Endothelial cell of umbilical vein (primary cell): ENCODE data around the gene FOXO6. TPM values are rescaled to one million over a fixed set of nuclear protein-coding genes. Genes with fewer than 3 reads are reported as not detected.
A peak's percentile ranks its signal among the peaks of the same experiment; 100 is the strongest.

Experiments
- BruUV-seq: library from RNA; stranded (reverse); fragments of 400-500 nt; replicated peaks from 2 replicates; lab custom pipeline; 2021; lab: Mats Ljungman, UMichigan
- CTCF ChIA-PET: fragments of 300-600, 350-600 bp; sonication (Branson Sonifier 250); formaldehyde crosslinking; loops from one replicate; lab custom pipeline; 2021; ENCODE audit warnings: antibody characterized with exemption, inconsistent platforms; lab: Charles Lee
- POLR2A ChIA-PET: fragments of 300-600, 350-600 bp; sonication (Branson Sonifier 250); formaldehyde crosslinking; loops from one replicate; lab custom pipeline; 2021; ENCODE audit warnings: antibody characterized with exemption, inconsistent platforms; lab: Charles Lee
- DNase-seq: peaks from one replicate; pipeline ENCODE4 v3.0.0-alpha.2; 2011; ENCODE audit warnings: low read depth, low spot score
- FAIRE-seq: peaks from 2 replicates; lab custom pipeline; 2011; peaks lifted over from hg19 to GRCh38; lab: Jason Lieb, UNC
- H2AFZ ChIP-seq: 2 replicates; pipeline ENCODE4 v1.6.0; 2012; ENCODE audit warnings: low read depth, low read length, control low read depth, inconsistent platforms
- H3K27ac ChIP-seq: 2 replicates; pipeline ENCODE4 v1.5.1; 2011; ENCODE audit warnings: low read depth, mild to moderate bottlenecking, control low read depth, low read length, moderate library complexity; ENCODE audit not compliant: insufficient read depth
- H3K27me3 ChIP-seq, 2 experiments: 2 replicates each; pipeline versions ENCODE4 v1.6.0 to v1.6.1; 2011; ENCODE audit warnings: low read length in 2 of 2, mixed read lengths in 1 of 2; ENCODE audit not compliant: control insufficient read depth in 2 of 2, insufficient read depth in 2 of 2
- H3K36me3 ChIP-seq, 2 experiments: 2 replicates in 1 of 2; 3 replicates in 1 of 2; pipeline ENCODE4 v1.5.1; 2011; ENCODE audit warnings: low read length in 2 of 2, mild to moderate bottlenecking in 1 of 2, moderate library complexity in 1 of 2; ENCODE audit not compliant: control insufficient read depth in 2 of 2, insufficient read depth in 2 of 2; ENCODE audit errors: extremely low read depth in 1 of 2
- H3K4me1 ChIP-seq: 3 replicates; pipeline ENCODE4 v1.5.1; 2011; ENCODE audit warnings: mild to moderate bottlenecking, low read length; ENCODE audit not compliant: control insufficient read depth, insufficient read depth; ENCODE audit errors: extremely low read depth
- H3K4me2 ChIP-seq: 2 replicates; pipeline ENCODE4 v1.6.1; 2011; ENCODE audit warnings: low read length, control low read depth, mixed read lengths; ENCODE audit not compliant: insufficient read depth
- H3K4me3 ChIP-seq, 3 experiments: fragments of 200-600 bp in 1 of 3; sonication (generic), shearing (Covaris generic) in 1 of 3; replicated peaks in 1 of 3; 2 replicates each; pipeline ENCODE4 v1.5.1; 2011 to 2016; ENCODE audit warnings: control low read depth in 3 of 3, low read length in 3 of 3, mild to moderate bottlenecking in 2 of 3, inconsistent platforms in 1 of 3, low read depth in 1 of 3, moderate library complexity in 1 of 3; ENCODE audit not compliant: insufficient read depth in 1 of 3
- H3K79me2 ChIP-seq: 2 replicates; pipeline ENCODE4 v1.6.0; 2012; ENCODE audit warnings: low read length, inconsistent platforms; ENCODE audit not compliant: control insufficient read depth, insufficient read depth
- H3K9ac ChIP-seq: replicated peaks from 2 replicates; pipeline ENCODE3; 2011; ENCODE audit warnings: low read length, control low read depth; ENCODE audit not compliant: insufficient read depth; ENCODE audit errors: extremely low read depth
- H3K9me1 ChIP-seq: replicated peaks from 3 replicates; pipeline ENCODE4 v1.6.0; 2011; ENCODE audit warnings: mild to moderate bottlenecking, low read length; ENCODE audit not compliant: control insufficient read depth, insufficient read depth; ENCODE audit errors: extremely low read depth
- H3K9me3 ChIP-seq: replicated peaks from 2 replicates; pipeline ENCODE4 v1.5.1; 2012; ENCODE audit warnings: low read length, inconsistent platforms; ENCODE audit not compliant: control insufficient read depth, insufficient read depth
- H4K20me1 ChIP-seq: replicated peaks from 2 replicates; pipeline ENCODE3; 2011; ENCODE audit warnings: mild to moderate bottlenecking, low read length; ENCODE audit not compliant: control insufficient read depth, insufficient read depth; ENCODE audit errors: extremely low read depth
- GATA2 ChIP-seq: IDR thresholded peaks from 2 replicates; pipeline ENCODE4 v1.7.0; 2011; ENCODE audit warnings: low read depth, mild to moderate bottlenecking, moderate library complexity, mixed read lengths, low read length; ENCODE audit not compliant: insufficient read length, insufficient read depth
- MYC ChIP-seq: IDR thresholded peaks from one replicate; pipeline ENCODE4 v1.6.1; 2011; ENCODE audit warnings: mild to moderate bottlenecking, low read depth, low read length
- POLR2A ChIP-seq: IDR thresholded peaks from 2 replicates; pipeline ENCODE4 v1.6.1; 2012; ENCODE audit warnings: low read depth, mild to moderate bottlenecking, control low read depth, low read length
- dilution Hi-C: fragments of 300-500 bp; cut with MboI; formaldehyde crosslinking; loops from one replicate; pipeline ENCODE4 v1.15.0; 2019; ENCODE audit warnings: low sequenced_read_pairs; ENCODE audit not compliant: extremely low pct_ligation_motif_present
- intact Hi-C: fragments of 100-400 bp; cut with micrococcal nuclease; formaldehyde crosslinking; loops from one replicate; pipeline ENCODE4 v1.10.0; 2022
- polyA plus RNA-seq, 4 experiments: library from polyadenylated mRNA; depleted of rRNA in 3 of 4; stranded (reverse) in 3 of 4; unstranded in 1 of 4; fragments of >200 nt; gene quantifications; 2 replicates each; pipeline versions ENCODE4 v1.2.1 to v1.2.3, GENCODE V29; 2011 to 2012; ENCODE audit warnings: missing spikeins in 1 of 4
- total RNA-seq: library from RNA; stranded (reverse); gene quantifications from 2 replicates; pipeline ENCODE4 v1.2.3, GENCODE V29; 2021
- TF ChIP-seq, protein P1 (sequence below), 2 donors: IDR thresholded peaks; 1 replicate in 1 of 2; 2 replicates in 1 of 2; pipeline ENCODE4 v1.5.1; 2011; ENCODE audit warnings: low read length in 2 of 2, mild to moderate bottlenecking in 2 of 2, moderate library complexity in 2 of 2, control low read depth in 1 of 2, inconsistent platforms in 1 of 2, low read depth in 1 of 2; ENCODE audit not compliant: insufficient read depth in 1 of 2; ENCODE audit errors: extremely low read depth in 1 of 2
- TF ChIP-seq, protein P2 (sequence below): IDR thresholded peaks from 2 replicates; pipeline ENCODE4 v1.6.1; 2011; ENCODE audit not compliant: insufficient read depth, insufficient read length

The FOXO6 gene
- total and polyA plus RNA-seq, 2 donors (not counting 3 experiments of a cell fraction or from before 2014, with no cell fraction given) = 0.04 to 0.38 TPM

DNA sequence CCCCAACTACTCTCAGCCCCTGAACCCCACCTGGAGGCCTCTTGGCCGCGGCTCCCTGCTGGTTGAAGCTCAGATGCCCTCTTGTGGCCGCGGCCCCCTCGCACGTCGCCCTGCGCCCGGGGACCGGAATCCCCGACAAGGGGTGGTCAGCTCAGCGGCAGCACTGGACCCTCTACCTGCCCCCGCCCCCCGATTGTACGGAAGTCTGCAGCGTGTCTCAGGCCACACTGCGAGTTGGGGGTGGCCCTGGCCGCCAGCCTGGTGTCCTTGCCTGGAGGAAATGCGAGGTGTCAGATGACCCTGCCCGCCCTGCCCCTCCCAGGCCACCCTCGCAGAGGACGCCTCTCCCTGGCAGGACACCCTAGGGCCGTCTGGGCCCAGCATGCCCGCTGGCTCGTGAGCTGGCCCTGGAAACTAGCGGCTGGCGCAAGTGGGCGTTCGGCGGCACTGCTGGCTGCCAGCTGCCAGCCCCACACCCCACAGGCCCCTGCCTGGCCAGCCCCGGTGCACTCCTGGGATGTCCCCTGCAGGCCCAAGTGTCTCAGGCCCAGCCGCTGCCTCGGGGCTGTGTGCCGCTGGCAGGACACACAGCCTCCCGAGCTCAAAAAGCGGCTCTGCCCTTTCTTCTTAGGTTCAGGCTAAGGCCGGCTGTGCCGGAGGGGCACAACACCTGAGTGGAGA, 62.4 kb downstream of the FOXO6 start:
- DNase-seq (no peak), FAIRE-seq (no peak)
- Histone ChIP-seq H4K20me1 (no peaks in the 10 kb centered on the region), H3K4me3 (no peak overlapping the region), H3K9ac (no peak overlapping the region), H3K9me1 (no peaks in the 10 kb centered on the region), H3K4me1 (peaks cover 14% of the 10 kb centered on the region), H3K27me3 (no peaks in the 10 kb centered on the region), H3K4me2 (no peak overlapping the region), H3K27ac (no peak overlapping the region), H2AFZ (no peak overlapping the region), H3K9me3 (no peaks in the 10 kb centered on the region), H3K36me3 (no peaks in the 10 kb centered on the region), H3K79me2 (no peaks in the 10 kb centered on the region)
- TF ChIP-seq MYC (no peak), GATA2 (no peak), POLR2A (no peak)
- TF ChIP-seq, protein P1, sequence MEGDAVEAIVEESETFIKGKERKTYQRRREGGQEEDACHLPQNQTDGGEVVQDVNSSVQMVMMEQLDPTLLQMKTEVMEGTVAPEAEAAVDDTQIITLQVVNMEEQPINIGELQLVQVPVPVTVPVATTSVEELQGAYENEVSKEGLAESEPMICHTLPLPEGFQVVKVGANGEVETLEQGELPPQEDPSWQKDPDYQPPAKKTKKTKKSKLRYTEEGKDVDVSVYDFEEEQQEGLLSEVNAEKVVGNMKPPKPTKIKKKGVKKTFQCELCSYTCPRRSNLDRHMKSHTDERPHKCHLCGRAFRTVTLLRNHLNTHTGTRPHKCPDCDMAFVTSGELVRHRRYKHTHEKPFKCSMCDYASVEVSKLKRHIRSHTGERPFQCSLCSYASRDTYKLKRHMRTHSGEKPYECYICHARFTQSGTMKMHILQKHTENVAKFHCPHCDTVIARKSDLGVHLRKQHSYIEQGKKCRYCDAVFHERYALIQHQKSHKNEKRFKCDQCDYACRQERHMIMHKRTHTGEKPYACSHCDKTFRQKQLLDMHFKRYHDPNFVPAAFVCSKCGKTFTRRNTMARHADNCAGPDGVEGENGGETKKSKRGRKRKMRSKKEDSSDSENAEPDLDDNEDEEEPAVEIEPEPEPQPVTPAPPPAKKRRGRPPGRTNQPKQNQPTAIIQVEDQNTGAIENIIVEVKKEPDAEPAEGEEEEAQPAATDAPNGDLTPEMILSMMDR (IDR thresholded peaks at IDR 0.05; ENCODE audit: extremely low read depth in 1 of 2, insufficient read depth in 1 of 2, low read depth in 1 of 2, low read length in 2 of 2) = peak in 1 of 2 donors; percentile 49
- TF ChIP-seq, protein P2, sequence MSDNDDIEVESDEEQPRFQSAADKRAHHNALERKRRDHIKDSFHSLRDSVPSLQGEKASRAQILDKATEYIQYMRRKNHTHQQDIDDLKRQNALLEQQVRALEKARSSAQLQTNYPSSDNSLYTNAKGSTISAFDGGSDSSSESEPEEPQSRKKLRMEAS = no peak
- ChIA-PET CTCF (interaction anchor here (1.1 to 2.8 kb wide), 5 partner anchors 9 to 143 kb away, joined by 4 to 21 read pairs (median 13); no protein-coding TSS in a partner anchor), POLR2A (no interaction called here)
- BruUV-seq = no TSS peak
- intact Hi-C loops = no loop called here
- dilution Hi-C loops = no loop called here
